Activated naive CD4-positive, alpha-beta T cell treated with anti-CD3 and anti-CD28 coated beads, Interleukin-2, amount 50 U/mL, for 16 hours (primary cell): ENCODE results near the gene COBLL1.
"Not testable (repeated sequence)": the region's sequence is repeated elsewhere in the genome, so short reads cannot be mapped to it uniquely, and the experiment has no call there.

Experiments used
- DNase-seq: peaks from one replicate; pipeline ENCODE4 v3.0.0-alpha.2; 2020

COBLL1 gene

GRCh38 chr2:164747783-164748433, 93.7 kb downstream of the COBLL1 start:
- DNase-seq: no peak

GRCh38 chr2:164747140-164747539, 94.5 kb downstream of the COBLL1 start:
- DNase-seq: no peak

- no peak for DNase-seq
These were observed 94.9 kb downstream of the COBLL1 start for GRCh38 chr2:164746713-164747112.

GRCh38 chr2:164745012-164745797, 96.4 kb downstream of the COBLL1 start:
- DNase-seq: no peak

GRCh38 chr2:164742738-164743317, 98.8 kb downstream of the COBLL1 start:
- DNase-seq: no peak

GRCh38 chr2:164739966-164740365, 101.7 kb downstream of the COBLL1 start:
- DNase-seq: no peak

- no peak for DNase-seq
These were observed 104.0 kb downstream of the COBLL1 start for GRCh38 chr2:164737612-164738081.

GRCh38 chr2:164735309-164735919, 106.2 kb downstream of the COBLL1 start:
- DNase-seq: no peak

- DNase-seq: no peak
These were observed 107.4 kb downstream of the COBLL1 start for GRCh38 chr2:164734196-164734595.

- DNase-seq: no peak
These were observed 116.1 kb downstream of the COBLL1 start for GRCh38 chr2:164725542-164725941.

GRCh38 chr2:164722616-164723338, 118.8 kb downstream of the COBLL1 start:
- no peak for DNase-seq

- DNase-seq: no peak
These were observed 120.2 kb downstream of the COBLL1 start for GRCh38 chr2:164721430-164721829.

GRCh38 chr2:164719996-164720941, 121.4 kb downstream of the COBLL1 start:
- DNase-seq: no peak

- DNase-seq: no peak
These were observed 124.4 kb downstream of the COBLL1 start for GRCh38 chr2:164717000-164717803.

GRCh38 chr2:164714471-164714870, 127.2 kb downstream of the COBLL1 start:
- no peak for DNase-seq

GRCh38 chr2:164711766-164712138, 129.9 kb downstream of the COBLL1 start:
- no peak for DNase-seq

GRCh38 chr2:164710837-164711765, 130.5 kb downstream of the COBLL1 start:
- DNase-seq: no peak

- not testable (repeated sequence) for DNase-seq
These were observed 131.3 kb downstream of the COBLL1 start for GRCh38 chr2:164710252-164710836.

- DNase-seq: no peak
These were observed 135.1 kb downstream of the COBLL1 start for GRCh38 chr2:164706522-164706921.
